Loucy (cell line): ENCODE measurements around the gene PDE5A.

Experiments
- H2AFZ ChIP-seq: fragments of 200-600 bp; sonication (generic); 2 replicates; pipeline ENCODE4 v1.6.0; 2016; ENCODE audit warnings: antibody characterized with exemption, mild to moderate bottlenecking, low read length, moderate library complexity
- H3F3A ChIP-seq: fragments of 200-600 bp; 2 replicates; pipeline ENCODE4 v1.6.0; 2016; ENCODE audit warnings: antibody characterized with exemption, low read depth, mild to moderate bottlenecking
- H3K27me3 ChIP-seq: fragments of 200-600 bp; sonication (generic); 2 replicates; pipeline ENCODE4 v1.6.1; 2014; ENCODE audit warnings: low read length, mild to moderate bottlenecking; ENCODE audit not compliant: insufficient read depth, poor library complexity, severe bottlenecking
- H3K36me3 ChIP-seq: fragments of 200-600 bp; sonication (generic); 2 replicates; pipeline ENCODE4 v1.6.1; 2016; ENCODE audit warnings: low read length; ENCODE audit not compliant: insufficient read depth
- H3K4me1 ChIP-seq: fragments of 200-600 bp; sonication (generic); 2 replicates; pipeline ENCODE4 v1.5.1; 2014; ENCODE audit warnings: low read length, mild to moderate bottlenecking; ENCODE audit not compliant: insufficient read depth, poor library complexity, severe bottlenecking
- H3K4me2 ChIP-seq: fragments of 200-600 bp; sonication (generic); 2 replicates; pipeline ENCODE4 v1.6.0; 2014; ENCODE audit warnings: antibody characterized with exemption, low read length, low read depth, mild to moderate bottlenecking; ENCODE audit not compliant: poor library complexity, severe bottlenecking
- H3K4me3 ChIP-seq: fragments of 200-600 bp; sonication (generic); 2 replicates; pipeline ENCODE4 v1.5.1; 2014; ENCODE audit warnings: low read length, mild to moderate bottlenecking, mixed read lengths; ENCODE audit not compliant: poor library complexity, severe bottlenecking
- H3K79me2 ChIP-seq: fragments of 200-600 bp; sonication (generic); 2 replicates; pipeline ENCODE4 v1.6.1; 2014; ENCODE audit warnings: low read length; ENCODE audit not compliant: insufficient read depth
- H3K9ac ChIP-seq: fragments of 200-600 bp; sonication (generic); 2 replicates; pipeline ENCODE4 v1.6.0; 2014; ENCODE audit warnings: mild to moderate bottlenecking, low read depth, low read length, moderate library complexity; ENCODE audit not compliant: poor library complexity, severe bottlenecking
- H3K9me2 ChIP-seq: fragments of 200-600 bp; sonication (generic); replicated peaks from 2 replicates; pipeline ENCODE4 v1.6.1; 2016; ENCODE audit warnings: low read depth, low read length, mixed read lengths
- H3K9me3 ChIP-seq: fragments of 200-600 bp; sonication (generic); 2 replicates; pipeline ENCODE4 v1.6.1; 2014; ENCODE audit warnings: mild to moderate bottlenecking, antibody characterized with exemption, low read length, low read depth; ENCODE audit not compliant: insufficient read depth
- H4K20me1 ChIP-seq: fragments of 200-600 bp; sonication (generic); 2 replicates; pipeline ENCODE4 v1.6.0; 2014; ENCODE audit warnings: antibody characterized with exemption, low read length, mild to moderate bottlenecking; ENCODE audit not compliant: insufficient read depth, poor library complexity, severe bottlenecking
- CTCF ChIP-seq: fragments of 200-600 bp; sonication (generic); conservative IDR thresholded peaks from 2 replicates; pipeline ENCODE4 v1.5.1; 2014; ENCODE audit warnings: mild to moderate bottlenecking, antibody characterized with exemption, low read length
- EZH2phosphoT487 ChIP-seq: fragments of 200-600 bp; IDR thresholded peaks from 2 replicates; pipeline ENCODE4 v1.6.1; 2018; ENCODE audit warnings: antibody characterized with exemption, mild to moderate bottlenecking, moderate library complexity, borderline replicate concordance

PDE5A gene

GRCh38 chr4:119648398-119648797, 19.8 kb upstream of the PDE5A start:
- Histone ChIP-seq H3K4me2 (no peak overlapping the region), H3K4me1 (no peaks in the 10 kb centered on the region), H3K4me3 (no peak overlapping the region), H4K20me1 (no peaks in the 10 kb centered on the region), H3K36me3 (no peaks in the 10 kb centered on the region), H3F3A (no peaks in the 10 kb centered on the region), H3K9me3 (no peaks in the 10 kb centered on the region), H3K79me2 (no peaks in the 10 kb centered on the region), H2AFZ (no peak overlapping the region), H3K27me3 (no peaks in the 10 kb centered on the region), H3K9me2 (no peaks in the 10 kb centered on the region), H3K9ac (no peak overlapping the region)
- TF ChIP-seq EZH2phosphoT487 (no peak), CTCF (no peak)

- Histone ChIP-seq H3K9ac (no peak overlapping the region), H3K9me2 (no peaks in the 10 kb centered on the region), H3F3A (no peaks in the 10 kb centered on the region), H3K79me2 (no peaks in the 10 kb centered on the region), H4K20me1 (no peaks in the 10 kb centered on the region), H3K4me3 (no peak overlapping the region), H3K4me1 (no peaks in the 10 kb centered on the region), H3K27me3 (no peaks in the 10 kb centered on the region), H3K36me3 (no peaks in the 10 kb centered on the region), H2AFZ (no peak overlapping the region), H3K9me3 (no peaks in the 10 kb centered on the region), H3K4me2 (no peak overlapping the region)
- TF ChIP-seq EZH2phosphoT487 (no peak), CTCF (no peak)
Measured at GRCh38 chr4:119647558-119647957, 19.0 kb upstream of the PDE5A start.

- Histone ChIP-seq H3K9me3 (no peaks in the 10 kb centered on the region), H3K4me1 (no peaks in the 10 kb centered on the region), H3K4me3 (no peak overlapping the region), H3K9ac (no peak overlapping the region), H3K9me2 (no peaks in the 10 kb centered on the region), H3K4me2 (no peak overlapping the region), H3K79me2 (no peaks in the 10 kb centered on the region), H3K27me3 (no peaks in the 10 kb centered on the region), H3F3A (no peaks in the 10 kb centered on the region), H3K36me3 (no peaks in the 10 kb centered on the region), H4K20me1 (no peaks in the 10 kb centered on the region), H2AFZ (no peak overlapping the region)
- no peak for TF ChIP-seq CTCF
- no peak for TF ChIP-seq EZH2phosphoT487
Measured at GRCh38 chr4:119646347-119647071, 17.9 kb upstream of the PDE5A start.
